Activated CD4-positive, alpha-beta T cell treated with anti-CD3 and anti-CD28 coated beads, Interleukin-2, Interleukin-4, amounts not matched to agents 100 ng/mL and 50 ng/mL, durations not matched to agents 16 hours and 8 hours (primary cell): Measurements from ENCODE around the gene UST.
"Not testable (repeated sequence)": the region's sequence is repeated elsewhere in the genome, so short reads cannot be mapped to it uniquely, and the experiment has no call there.

ENCODE experiments used
- DNase-seq: peaks from one replicate; pipeline ENCODE4 v3.0.0-alpha.2; 2020; ENCODE audit warnings: low spot score

Gene UST

GRCh38 chr6:148837941-148838340 lies 91.1 kb downstream of the UST start:
- no peak for DNase-seq

GRCh38 chr6:148839044-148839443 lies 92.2 kb downstream of the UST start:
- DNase-seq, result no peak

GRCh38 chr6:148840256-148840655 lies 93.4 kb downstream of the UST start:
- DNase-seq, result no peak

GRCh38 chr6:148842296-148843019 lies 95.6 kb downstream of the UST start:
- no peak for DNase-seq

- DNase-seq, result no peak
These were observed 98.6 kb downstream of the UST start for GRCh38 chr6:148845464-148845863.

- peak; percentile 13 for DNase-seq
These were observed 100.2 kb downstream of the UST start for GRCh38 chr6:148846778-148847761.

GRCh38 chr6:148848915-148849314 lies 102.1 kb downstream of the UST start:
- DNase-seq, result no peak

GRCh38 chr6:148849449-148849848 lies 102.6 kb downstream of the UST start:
- not testable (repeated sequence) for DNase-seq

- no peak for DNase-seq
These were observed 104.1 kb downstream of the UST start for GRCh38 chr6:148850964-148851363.

- DNase-seq, result no peak
These were observed 105.1 kb downstream of the UST start for GRCh38 chr6:148851683-148852556.

GRCh38 chr6:148852688-148853087 lies 105.9 kb downstream of the UST start:
- DNase-seq, result no peak

- not testable (repeated sequence) for DNase-seq
These were observed 106.3 kb downstream of the UST start for GRCh38 chr6:148853113-148853512.

GRCh38 chr6:148854096-148854495 lies 107.3 kb downstream of the UST start:
- DNase-seq, result no peak

GRCh38 chr6:148854992-148855391 lies 108.2 kb downstream of the UST start:
- no peak for DNase-seq

- DNase-seq, result peak; percentile 25
These were observed 108.9 kb downstream of the UST start for GRCh38 chr6:148855744-148856143.

- no peak for DNase-seq
These were observed 111.1 kb downstream of the UST start for GRCh38 chr6:148857798-148858390.

GRCh38 chr6:148864132-148864531 lies 117.3 kb downstream of the UST start:
- not testable (repeated sequence) for DNase-seq

- no peak for DNase-seq
These were observed 118.1 kb downstream of the UST start for GRCh38 chr6:148864941-148865340.

- no peak for DNase-seq
These were observed 119.9 kb downstream of the UST start for GRCh38 chr6:148866657-148867268.

- peak; percentile 21 for DNase-seq
These were observed 121.0 kb downstream of the UST start for GRCh38 chr6:148867862-148868261.

GRCh38 chr6:148868314-148868713 lies 121.5 kb downstream of the UST start:
- DNase-seq, result peak; percentile 32
